HepG2 (cell line): ENCODE results near the gene NOCT. TPM values are rescaled to one million over a fixed set of nuclear protein-coding genes. Genes with fewer than 3 reads are reported as not detected.

Experiments
- ARNT2 ChIP-seq: sonication (generic); formaldehyde crosslinking; IDR thresholded peaks from 2 replicates; pipeline ENCODE4 v1.8.0; 2022; ENCODE audit warnings: mild to moderate bottlenecking, low read depth, missing genetic modification reagents, moderate library complexity
- ATM ChIP-seq: fragments of 450-650 bp; IDR thresholded peaks from 2 replicates; pipeline ENCODE4 v1.7.1; 2017; ENCODE audit warnings: mild to moderate bottlenecking, borderline replicate concordance
- BCL3 ChIP-seq: sonication (generic); formaldehyde crosslinking; IDR thresholded peaks from 2 replicates; pipeline ENCODE4 v1.5.1; 2020; ENCODE audit warnings: mild to moderate bottlenecking, missing genetic modification reagents, moderate library complexity
- CEBPZ ChIP-seq: IDR thresholded peaks from 2 replicates; pipeline ENCODE4 v1.6.1; 2012; ENCODE audit warnings: low read length, improper control_type of control experiment
- EED ChIP-seq: sonication (generic); formaldehyde crosslinking; IDR thresholded peaks from 2 replicates; pipeline ENCODE4 v1.5.0; 2020; ENCODE audit warnings: mild to moderate bottlenecking, missing genetic modification reagents
- HDAC2 ChIP-seq: sonication (generic); formaldehyde crosslinking; IDR thresholded peaks from 2 replicates; pipeline ENCODE4 v1.4.0; 2020; ENCODE audit warnings: missing genetic modification reagents
- HMGA1 ChIP-seq: sonication (generic); formaldehyde crosslinking; conservative IDR thresholded peaks from 2 replicates; pipeline ENCODE4 v1.4.0; 2020; ENCODE audit warnings: missing genetic modification reagents
- MYNN ChIP-seq: sonication (generic); formaldehyde crosslinking; IDR thresholded peaks from 2 replicates; pipeline ENCODE4 v1.4.0; 2020; ENCODE audit warnings: mild to moderate bottlenecking, low read depth, missing genetic modification reagents
- NFKB2 ChIP-seq: sonication (generic); formaldehyde crosslinking; IDR thresholded peaks from 2 replicates; pipeline ENCODE4 v1.4.0; 2020; ENCODE audit warnings: missing genetic modification reagents, borderline replicate concordance
- PHF8 ChIP-seq: sonication (generic); formaldehyde crosslinking; IDR thresholded peaks from 2 replicates; pipeline ENCODE4 v1.5.0; 2020; ENCODE audit warnings: missing genetic modification reagents
- RFX5 ChIP-seq: IDR thresholded peaks from 2 replicates; pipeline ENCODE4 v1.6.1; 2011; ENCODE audit warnings: low read depth, low read length, improper control_type of control experiment
- SP5 ChIP-seq: IDR thresholded peaks from 2 replicates; pipeline ENCODE4 v1.6.1; 2016; ENCODE audit warnings: low read depth, borderline replicate concordance
- ZIK1 ChIP-seq: sonication (generic); formaldehyde crosslinking; IDR thresholded peaks from 2 replicates; pipeline ENCODE4 v1.5.0; 2020; ENCODE audit warnings: mild to moderate bottlenecking, low read depth, missing genetic modification reagents, borderline replicate concordance
- ZKSCAN1 ChIP-seq: fragments of 150-350 bp; IDR thresholded peaks from 2 replicates; pipeline ENCODE4 v1.6.1; 2014; ENCODE audit warnings: low read length
- ZNF343 ChIP-seq: sonication (generic); formaldehyde crosslinking; IDR thresholded peaks from 2 replicates; pipeline ENCODE4 v1.4.0; 2020; ENCODE audit warnings: mild to moderate bottlenecking, missing genetic modification reagents
- ZNF513 ChIP-seq: sonication (generic); formaldehyde crosslinking; conservative IDR thresholded peaks from 2 replicates; pipeline ENCODE4 v1.5.0; 2020; ENCODE audit warnings: missing genetic modification reagents
- ZNF564 ChIP-seq: sonication (generic); formaldehyde crosslinking; IDR thresholded peaks from 2 replicates; pipeline ENCODE4 v1.8.1; 2023; ENCODE audit warnings: mild to moderate bottlenecking, missing genetic modification reagents
- ZNF619 ChIP-seq: sonication (generic); formaldehyde crosslinking; IDR thresholded peaks from 2 replicates; pipeline ENCODE4 v1.4.0; 2020; ENCODE audit warnings: mild to moderate bottlenecking, missing genetic modification reagents
- ZNF761 ChIP-seq: sonication (generic); formaldehyde crosslinking; conservative IDR thresholded peaks from 2 replicates; pipeline ENCODE4 v1.4.0; 2020; ENCODE audit warnings: mild to moderate bottlenecking, missing genetic modification reagents
- ZSCAN5A ChIP-seq: sonication (generic); formaldehyde crosslinking; IDR thresholded peaks from 2 replicates; pipeline ENCODE4 v1.8.0; 2022; ENCODE audit warnings: mild to moderate bottlenecking, missing genetic modification reagents, borderline replicate concordance
- ZUFSP ChIP-seq: sonication (generic); formaldehyde crosslinking; IDR thresholded peaks from 2 replicates; pipeline ENCODE4 v1.9.0; 2021; ENCODE audit warnings: missing genetic modification reagents, mild to moderate bottlenecking, borderline replicate concordance
- polyA plus RNA-seq, 8 experiments: library from polyadenylated mRNA; depleted of rRNA in 3 of 8; stranded (reverse) in 7 of 8; unstranded in 1 of 8; fragments of >200 nt; fragmentation: Illumina TruSeq in 4 of 8; extraction: Trizol in 4 of 8; gene quantifications; 2 replicates each; pipeline versions ENCODE4 v1.2.1 to v1.2.3, GENCODE V29; 2011 to 2016; ENCODE audit warnings: low read depth in 4 of 8, missing spikeins in 1 of 8, mixed read lengths in 1 of 8; ENCODE audit not compliant: insufficient read depth in 1 of 8
- total RNA-seq, 5 experiments: library from RNA; depleted of rRNA; stranded (reverse); fragments of >200 nt; fragmentation: Illumina TruSeq; extraction: Trizol; gene quantifications; 2 replicates each; pipeline ENCODE4 v1.2.3, GENCODE V29; 2016; ENCODE audit warnings: low read depth in 1 of 5

The NOCT gene
- total and polyA plus RNA-seq, 2 of the 13 experiments (the other 11 are each of a cell fraction or from before 2014, with no cell fraction given) = 3.6 to 13.1 TPM

- TF ChIP-seq SP5 = no peak; the same call in 1 of the 2 replicates
- TF ChIP-seq PHF8 (CRISPR knock-in tag) = peak; percentile 90
- TF ChIP-seq EED = no peak
- TF ChIP-seq HDAC2 (CRISPR knock-in tag) = peak; percentile 80
- TF ChIP-seq ZNF343 (CRISPR knock-in tag) = no peak; the same call in 1 of the 2 replicates
- no peak for TF ChIP-seq RFX5
- TF ChIP-seq ARNT2 (CRISPR knock-in tag) = peak; percentile 98
- peak; percentile 84 for TF ChIP-seq ZNF564
- TF ChIP-seq MYNN = peak; percentile 58; the same call in 1 of the 2 replicates
- TF ChIP-seq ATM = no peak
- TF ChIP-seq ZSCAN5A (CRISPR knock-in tag) = no peak; the same call in 1 of the 2 replicates
- TF ChIP-seq ZKSCAN1 = no peak
- TF ChIP-seq HMGA1 (CRISPR knock-in tag) = no peak
- no peak for TF ChIP-seq CEBPZ
- peak; percentile 92 for TF ChIP-seq BCL3 (CRISPR knock-in tag)
- peak; percentile 27; the same call in 1 of the 2 replicates for TF ChIP-seq NFKB2 (CRISPR knock-in tag)
- no peak for TF ChIP-seq ZUFSP
- TF ChIP-seq ZIK1 (CRISPR knock-in tag) = peak; percentile 61; the same call in 1 of the 2 replicates
- TF ChIP-seq ZNF513 (CRISPR knock-in tag) = no peak
- peak; percentile 69; the same call in 1 of the 2 replicates for TF ChIP-seq ZNF761
- peak; percentile 33; the same call in 1 of the 2 replicates for TF ChIP-seq ZNF619 (CRISPR knock-in tag)
Measured at GRCh38 chr4:139015269-139015947, at the start of gene NOCT (continued).
